Measurements from ENCODE around the gene VAT1L.
A peak's percentile ranks its signal among the peaks of the same experiment; 100 is the strongest.
"Not testable (repeated sequence)": the region's sequence is repeated elsewhere in the genome, so short reads cannot be mapped to it uniquely, and the experiment has no call there.

The VAT1L gene

DNA sequence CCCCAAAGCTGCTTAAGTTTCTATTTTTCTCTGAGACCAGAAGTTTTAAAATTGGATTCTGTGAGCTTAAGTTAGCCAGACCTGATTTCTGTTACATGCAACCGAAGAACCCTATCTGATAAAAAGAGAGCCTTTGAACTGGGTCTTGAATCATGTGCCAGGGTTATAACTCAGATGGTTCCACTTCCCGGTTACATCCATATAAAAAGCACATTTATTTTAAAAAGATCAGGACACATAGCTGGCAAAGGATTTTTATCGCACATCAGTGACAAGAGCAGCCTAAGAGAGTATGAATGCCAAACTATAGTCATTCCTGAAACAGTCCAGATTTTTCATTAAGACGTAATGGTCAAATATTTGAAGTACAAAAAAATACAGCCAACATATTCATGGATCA, 201.5 kb downstream of the VAT1L start:
- H3K79me1 ChIP-seq (ENCODE audit: low read depth, low read length): no peaks in the 10 kb centered on the region
- no peak overlapping the region for H2BK15ac ChIP-seq (ENCODE audit: low read length)
- H3K27ac ChIP-seq (replicated peaks; ENCODE audit: low read length): no peak overlapping the region
- no peak overlapping the region for H3K4ac ChIP-seq (ENCODE audit: low read length)
- H3K14ac ChIP-seq (ENCODE audit: low read length): no peak overlapping the region
- H3K4me1 ChIP-seq (ENCODE audit: control insufficient read depth in 2 of 2, insufficient read depth in 1 of 2, low read depth in 1 of 2, low read length in 2 of 2): no peaks in the 10 kb centered on the region
- no peak overlapping the region for H3K23ac ChIP-seq (ENCODE audit: low read depth, low read length, poor library complexity)
- no peak overlapping the region for H4K91ac ChIP-seq (ENCODE audit: low read depth, low read length, poor library complexity)
- no peak overlapping the region for H3K18ac ChIP-seq (ENCODE audit: low read length)
- H3K4me2 ChIP-seq (ENCODE audit: insufficient read depth, low read length, poor library complexity, severe bottlenecking): no peak overlapping the region
- H2BK12ac ChIP-seq (ENCODE audit: low read length): no peak overlapping the region
- no peak overlapping the region for H3K4me3 ChIP-seq (ENCODE audit: low read length in 2 of 2)
- H3K27me3 ChIP-seq (ENCODE audit: control insufficient read depth in 3 of 3, insufficient read depth in 3 of 3, low read depth in 1 of 3, low read length in 3 of 3): no peaks in the 10 kb centered on the region
- DNase-seq (ENCODE audit: low spot score): no peak
- no peak overlapping the region for H2BK120ac ChIP-seq (ENCODE audit: low read depth, low read length)
- no CpG with 5 or more reads among the region's 4 CpGs for WGBS, 2 donors (ENCODE audit: extremely low coverage in 2 of 2, insufficient read length in 2 of 2, insufficient replicate concordance in 1 of 2)
- H2AK5ac ChIP-seq (ENCODE audit: low read depth, low read length): no peak overlapping the region
- no peaks in the 10 kb centered on the region for H3K36me3 ChIP-seq (replicated peaks in 1 of 2; ENCODE audit: control insufficient read depth in 2 of 2, insufficient read depth in 2 of 2, low read length in 2 of 2)
- H4K8ac ChIP-seq (ENCODE audit: low read depth, low read length): no peak overlapping the region
- H2AFZ ChIP-seq (ENCODE audit: low read length): no peak overlapping the region
- no peak overlapping the region for H3K9ac ChIP-seq (ENCODE audit: low read depth, low read length, poor library complexity)
- no peak overlapping the region for H2BK5ac ChIP-seq (ENCODE audit: low read length)
- peaks cover 2 to 6% of the 10 kb centered on the region in 2 donors for H3K9me3 ChIP-seq (replicated peaks in 1 of 2; ENCODE audit: control insufficient read depth in 2 of 2, insufficient read depth in 1 of 2, low read depth in 1 of 2, low read length in 2 of 2)

DNA sequence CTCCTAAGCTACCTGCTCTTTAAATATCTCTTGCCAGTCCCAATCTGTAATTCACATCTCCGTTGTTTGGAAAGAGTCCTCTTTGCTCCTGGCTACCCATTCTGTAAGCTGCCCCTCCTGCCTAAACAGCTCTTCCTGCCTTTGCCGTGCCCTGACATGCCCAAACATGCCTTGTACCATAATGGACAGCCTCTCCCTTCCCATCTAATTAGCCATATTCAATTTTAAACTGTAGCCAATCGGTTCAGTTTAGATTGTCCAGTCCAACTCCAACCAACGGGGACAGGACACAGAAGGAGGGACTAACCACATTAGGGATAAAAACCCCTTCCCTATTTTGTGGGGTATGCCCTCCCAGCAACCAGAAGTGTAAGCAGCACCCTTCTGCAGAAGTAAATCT, 203.3 kb downstream of the VAT1L start:
- Histone ChIP-seq H3K9me3 (replicated peaks in 1 of 2; ENCODE audit: control insufficient read depth in 2 of 2, insufficient read depth in 1 of 2, low read depth in 1 of 2, low read length in 2 of 2) (peaks cover 6 to 18% of the 10 kb centered on the region in 2 donors), H3K4me3 (ENCODE audit: low read length in 2 of 2) (no peak overlapping the region), H3K36me3 (replicated peaks in 1 of 2; ENCODE audit: control insufficient read depth in 2 of 2, insufficient read depth in 2 of 2, low read length in 2 of 2) (no peaks in the 10 kb centered on the region), H2AK5ac (ENCODE audit: low read depth, low read length) (no peak overlapping the region), H3K4me1 (ENCODE audit: control insufficient read depth in 2 of 2, insufficient read depth in 1 of 2, low read depth in 1 of 2, low read length in 2 of 2) (no peaks in the 10 kb centered on the region), H3K27me3 (ENCODE audit: control insufficient read depth in 3 of 3, insufficient read depth in 3 of 3, low read depth in 1 of 3, low read length in 3 of 3) (no peaks in the 10 kb centered on the region), H4K91ac (ENCODE audit: low read depth, low read length, poor library complexity) (no peak overlapping the region), H4K8ac (ENCODE audit: low read depth, low read length) (no peak overlapping the region), H3K23ac (ENCODE audit: low read depth, low read length, poor library complexity) (no peak overlapping the region), H2BK120ac (ENCODE audit: low read depth, low read length) (no peak overlapping the region), H2AFZ (ENCODE audit: low read length) (peak overlapping the region; percentile 63), H3K4me2 (ENCODE audit: insufficient read depth, low read length, poor library complexity, severe bottlenecking) (no peak overlapping the region), H3K9ac (ENCODE audit: low read depth, low read length, poor library complexity) (no peak overlapping the region), H3K18ac (ENCODE audit: low read length) (no peak overlapping the region), H3K27ac (replicated peaks; ENCODE audit: low read length) (no peak overlapping the region), H2BK15ac (ENCODE audit: low read length) (no peak overlapping the region), H2BK12ac (ENCODE audit: low read length) (no peak overlapping the region), H3K79me1 (ENCODE audit: low read depth, low read length) (no peaks in the 10 kb centered on the region), H3K14ac (ENCODE audit: low read length) (no peak overlapping the region), H3K4ac (ENCODE audit: low read length) (no peak overlapping the region), H2BK5ac (ENCODE audit: low read length) (no peak overlapping the region)
- DNase-seq (ENCODE audit: low spot score): no peak
- WGBS, 2 donors (ENCODE audit: extremely low coverage in 2 of 2, insufficient read length in 2 of 2, insufficient replicate concordance in 1 of 2): no CpG with 5 or more reads among the region's 4 CpGs

DNA sequence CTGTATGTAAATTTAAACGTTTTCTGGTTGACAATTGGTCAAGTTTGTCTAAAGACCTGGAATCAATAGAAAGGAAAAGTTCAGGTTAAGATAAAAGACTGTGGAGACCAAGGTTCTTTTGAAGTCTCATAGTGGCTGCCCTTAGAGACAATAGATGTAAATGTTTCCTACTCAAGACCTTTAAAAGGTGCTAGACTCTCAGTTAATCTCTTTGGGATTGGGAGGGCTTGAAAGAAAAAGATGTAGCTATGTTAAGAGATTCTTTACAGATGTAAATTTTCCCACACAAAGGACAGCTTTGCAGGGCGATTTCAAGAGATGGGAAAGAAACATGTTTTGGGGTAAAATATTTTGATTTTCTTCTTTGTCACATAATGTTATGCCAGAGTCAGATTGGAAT, 204.0 kb downstream of the VAT1L start:
- H3K9me3 ChIP-seq (replicated peaks in 1 of 2; ENCODE audit: control insufficient read depth in 2 of 2, insufficient read depth in 1 of 2, low read depth in 1 of 2, low read length in 2 of 2): peaks cover 6 to 18% of the 10 kb centered on the region in 2 donors
- H3K4me1 ChIP-seq (ENCODE audit: control insufficient read depth in 2 of 2, insufficient read depth in 1 of 2, low read depth in 1 of 2, low read length in 2 of 2); H3K18ac ChIP-seq (ENCODE audit: low read length); H2BK120ac ChIP-seq (ENCODE audit: low read depth, low read length); H4K8ac ChIP-seq (ENCODE audit: low read depth, low read length); DNase-seq (ENCODE audit: low spot score); H3K9ac ChIP-seq (ENCODE audit: low read depth, low read length, poor library complexity); H3K4me2 ChIP-seq (ENCODE audit: insufficient read depth, low read length, poor library complexity, severe bottlenecking); H3K27ac ChIP-seq (replicated peaks; ENCODE audit: low read length); H3K4ac ChIP-seq (ENCODE audit: low read length); H2AFZ ChIP-seq (ENCODE audit: low read length); H3K36me3 ChIP-seq (replicated peaks in 1 of 2; ENCODE audit: control insufficient read depth in 2 of 2, insufficient read depth in 2 of 2, low read length in 2 of 2); H3K14ac ChIP-seq (ENCODE audit: low read length); H2BK15ac ChIP-seq (ENCODE audit: low read length); H2AK5ac ChIP-seq (ENCODE audit: low read depth, low read length); H2BK5ac ChIP-seq (ENCODE audit: low read length); H2BK12ac ChIP-seq (ENCODE audit: low read length); H3K23ac ChIP-seq (ENCODE audit: low read depth, low read length, poor library complexity); H3K27me3 ChIP-seq (ENCODE audit: control insufficient read depth in 3 of 3, insufficient read depth in 3 of 3, low read depth in 1 of 3, low read length in 3 of 3); H4K91ac ChIP-seq (ENCODE audit: low read depth, low read length, poor library complexity); H3K79me1 ChIP-seq (ENCODE audit: low read depth, low read length); H3K4me3 ChIP-seq (ENCODE audit: low read length in 2 of 2): not testable (repeated sequence)
- no CpG with 5 or more reads among the region's 2 CpGs for WGBS, 2 donors (ENCODE audit: extremely low coverage in 2 of 2, insufficient read length in 2 of 2, insufficient replicate concordance in 1 of 2)

DNA sequence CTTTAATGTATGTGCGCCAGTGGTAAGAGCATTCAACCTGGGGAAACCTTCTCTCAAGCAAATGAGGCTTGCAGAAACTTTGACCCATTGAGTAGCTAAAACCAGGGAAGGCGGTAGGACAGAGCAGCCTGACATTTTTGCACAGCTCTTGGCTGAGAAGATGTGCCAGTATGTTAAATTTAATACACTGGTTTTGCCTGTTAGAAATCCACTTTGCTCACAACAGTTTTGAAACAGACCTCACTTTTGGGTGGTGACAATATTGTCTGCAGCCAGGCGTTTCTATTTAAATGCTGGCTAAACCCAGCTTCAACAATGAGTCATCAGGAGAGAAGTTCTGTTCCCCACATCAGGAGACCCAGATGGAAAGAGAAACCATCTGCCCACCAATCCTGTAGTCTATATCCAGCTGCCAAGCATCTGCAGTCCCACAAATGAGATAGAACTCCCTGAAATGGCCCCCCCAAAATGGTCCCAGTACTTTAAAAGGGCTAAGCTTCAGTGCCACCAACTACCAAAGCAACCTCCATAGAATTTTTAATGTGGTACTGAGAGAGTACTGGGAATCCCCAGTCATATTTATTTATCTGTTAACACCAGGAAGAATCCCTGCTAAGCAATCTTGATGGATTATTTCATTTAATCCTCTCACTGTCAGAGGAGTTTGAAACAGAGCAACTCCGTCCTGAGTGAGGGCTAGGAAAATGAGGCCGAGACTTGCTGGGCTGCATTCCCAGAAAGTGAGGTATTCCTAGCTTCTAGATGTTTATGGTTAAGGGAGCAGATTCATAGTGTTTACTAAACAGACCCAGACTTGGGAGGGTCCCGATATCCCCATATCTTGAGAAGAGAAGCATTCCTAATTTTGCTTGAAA, 205.0 kb downstream of the VAT1L start:
- Histone ChIP-seq H3K79me1 (ENCODE audit: low read depth, low read length) (no peaks in the 10 kb centered on the region), H4K8ac (ENCODE audit: low read depth, low read length) (no peak overlapping the region), H3K14ac (ENCODE audit: low read length) (no peak overlapping the region), H2BK12ac (ENCODE audit: low read length) (no peak overlapping the region), H3K9ac (ENCODE audit: low read depth, low read length, poor library complexity) (no peak overlapping the region), H3K27me3 (ENCODE audit: control insufficient read depth in 3 of 3, insufficient read depth in 3 of 3, low read depth in 1 of 3, low read length in 3 of 3) (no peaks in the 10 kb centered on the region), H3K9me3 (replicated peaks in 1 of 2; ENCODE audit: control insufficient read depth in 2 of 2, insufficient read depth in 1 of 2, low read depth in 1 of 2, low read length in 2 of 2) (peaks cover 6 to 18% of the 10 kb centered on the region in 2 donors), H2AK5ac (ENCODE audit: low read depth, low read length) (no peak overlapping the region), H2BK5ac (ENCODE audit: low read length) (no peak overlapping the region), H3K4me1 (ENCODE audit: control insufficient read depth in 2 of 2, insufficient read depth in 1 of 2, low read depth in 1 of 2, low read length in 2 of 2) (no peaks in the 10 kb centered on the region), H3K4ac (ENCODE audit: low read length) (no peak overlapping the region), H2AFZ (ENCODE audit: low read length) (peak overlapping the region; percentile 15), H4K91ac (ENCODE audit: low read depth, low read length, poor library complexity) (no peak overlapping the region), H3K27ac (replicated peaks; ENCODE audit: low read length) (no peak overlapping the region), H3K18ac (ENCODE audit: low read length) (no peak overlapping the region), H3K4me3 (ENCODE audit: low read length in 2 of 2) (no peak overlapping the region), H3K36me3 (replicated peaks in 1 of 2; ENCODE audit: control insufficient read depth in 2 of 2, insufficient read depth in 2 of 2, low read length in 2 of 2) (no peaks in the 10 kb centered on the region), H3K4me2 (ENCODE audit: insufficient read depth, low read length, poor library complexity, severe bottlenecking) (no peak overlapping the region), H2BK120ac (ENCODE audit: low read depth, low read length) (no peak overlapping the region), H2BK15ac (ENCODE audit: low read length) (no peak overlapping the region), H3K23ac (ENCODE audit: low read depth, low read length, poor library complexity) (no peak overlapping the region)
- WGBS, 2 donors (ENCODE audit: extremely low coverage in 2 of 2, insufficient read length in 2 of 2, insufficient replicate concordance in 1 of 2): no CpG with 5 or more reads among the region's 6 CpGs
- DNase-seq (ENCODE audit: low spot score): no peak
